H54 (cell line): Measurements from ENCODE around the gene SMAP1.

ENCODE experiments used
- DNase-seq: peaks from one replicate; pipeline ENCODE4 v3.0.0; 2011; ENCODE audit warnings: low spot score, mixed read lengths; ENCODE audit not compliant: insufficient read length
- FAIRE-seq: peaks from 3 replicates; lab custom pipeline; 2011; peaks lifted over from hg19 to GRCh38; lab: Jason Lieb, UNC
- POLR2A ChIP-seq: IDR thresholded peaks from 2 replicates; pipeline ENCODE4 v1.6.1; 2011; ENCODE audit warnings: low read depth, mild to moderate bottlenecking, low read length

SMAP1 gene

DNA sequence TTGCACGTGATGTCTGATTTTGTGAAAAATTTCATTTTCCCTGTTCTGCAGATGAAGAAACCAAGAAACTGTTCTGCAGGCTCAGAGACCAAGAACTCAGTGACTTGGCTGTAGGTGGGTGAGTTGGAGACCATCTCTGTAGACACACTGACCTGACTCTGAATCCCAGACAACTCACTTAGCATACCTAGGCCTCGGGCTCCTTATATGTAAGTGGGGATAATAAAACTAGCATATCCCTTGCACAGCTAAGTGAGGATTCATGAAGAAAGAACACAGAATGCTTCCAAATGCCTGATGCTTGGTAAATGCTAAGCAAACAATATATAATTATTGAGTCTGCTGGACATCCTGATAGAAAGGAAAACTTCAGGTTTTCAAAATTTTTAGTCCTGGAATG lies 218.4 kb downstream of the SMAP1 start:
- no peak for DNase-seq
- no peak for FAIRE-seq
- no peak for TF ChIP-seq POLR2A

DNA sequence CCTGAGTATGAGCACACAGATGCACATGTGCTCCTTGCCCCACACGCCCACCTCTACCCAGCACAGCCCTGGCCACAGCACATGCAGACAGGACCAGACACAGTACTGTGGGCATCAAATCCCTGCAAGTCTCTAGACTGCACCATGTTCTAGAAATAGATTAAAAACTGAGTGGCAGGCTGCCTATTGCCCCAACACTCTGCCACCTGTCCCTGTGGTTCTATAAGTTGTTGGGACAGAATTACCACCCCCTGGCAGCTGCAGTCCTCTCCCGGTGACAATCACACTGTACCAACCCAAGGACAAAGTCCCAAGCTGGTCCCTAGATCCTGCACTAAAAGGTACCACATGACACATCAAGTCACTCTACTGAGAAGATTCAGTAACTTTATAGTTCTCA lies 219.0 kb downstream of the SMAP1 start:
- DNase-seq (no peak), FAIRE-seq (no peak)
- TF ChIP-seq POLR2A: no peak

DNA sequence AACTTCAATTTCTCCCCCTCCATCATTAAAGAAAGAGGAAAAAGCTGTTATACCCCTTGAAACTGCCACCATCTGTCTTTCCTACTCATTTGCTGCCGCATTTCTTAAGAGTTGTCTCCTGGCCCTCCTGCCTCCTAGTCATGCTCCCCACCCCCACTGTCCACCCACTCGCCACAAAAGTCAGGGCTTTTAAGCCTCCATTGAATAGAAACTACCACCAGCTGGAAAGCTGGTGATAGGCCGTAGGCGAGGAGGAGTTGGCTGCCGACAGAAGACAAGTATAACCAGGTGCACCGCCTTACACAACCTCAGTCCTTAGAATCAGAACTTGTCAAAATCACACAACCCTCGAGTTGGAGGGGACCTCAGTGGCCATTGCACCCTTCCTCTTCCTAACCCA lies 221.6 kb downstream of the SMAP1 start:
- no peak for TF ChIP-seq POLR2A
- FAIRE-seq (no peak), DNase-seq (no peak)

DNA sequence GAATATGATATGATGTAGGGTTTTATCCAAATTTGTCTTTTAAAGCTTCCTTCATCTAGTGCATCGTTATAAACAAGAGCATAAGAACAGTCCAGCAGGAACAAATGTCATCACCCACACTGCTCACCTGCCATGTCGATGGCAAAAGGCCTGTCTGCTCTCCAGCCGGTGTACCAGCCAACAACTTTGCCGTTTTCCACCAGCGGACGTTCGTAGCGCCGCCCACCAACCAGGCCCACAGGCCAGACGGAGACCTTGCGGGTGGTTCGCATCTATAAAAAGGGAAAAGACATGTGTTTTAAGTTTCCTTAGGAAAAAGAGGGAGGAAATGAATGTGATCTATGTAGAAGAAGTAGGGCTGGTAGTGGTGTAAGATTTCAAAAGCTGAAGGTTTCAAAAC lies 226.3 kb downstream of the SMAP1 start:
- FAIRE-seq (no peak), DNase-seq (no peak)
- TF ChIP-seq POLR2A: no peak

DNA sequence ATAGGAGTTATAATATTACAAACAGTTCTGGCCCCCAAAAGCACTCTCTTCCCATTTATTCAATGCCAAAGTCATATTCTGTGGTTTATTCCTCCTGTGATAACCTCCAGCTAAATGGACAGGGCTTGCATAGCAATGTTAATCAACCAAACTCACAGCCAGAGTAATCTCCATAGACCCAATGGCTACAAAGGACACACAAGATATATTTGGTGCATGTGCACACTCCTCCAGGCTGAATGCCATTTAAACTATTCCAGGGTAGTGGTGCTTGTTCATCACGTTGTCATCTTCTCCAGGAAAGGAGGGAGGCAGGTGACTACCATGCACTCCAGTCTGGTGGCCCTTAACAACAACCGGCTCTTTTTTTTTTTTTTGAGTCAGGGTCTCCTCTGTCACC lies 232.4 kb downstream of the SMAP1 start:
- no peak for TF ChIP-seq POLR2A
- no peak for FAIRE-seq
- DNase-seq: no peak

DNA sequence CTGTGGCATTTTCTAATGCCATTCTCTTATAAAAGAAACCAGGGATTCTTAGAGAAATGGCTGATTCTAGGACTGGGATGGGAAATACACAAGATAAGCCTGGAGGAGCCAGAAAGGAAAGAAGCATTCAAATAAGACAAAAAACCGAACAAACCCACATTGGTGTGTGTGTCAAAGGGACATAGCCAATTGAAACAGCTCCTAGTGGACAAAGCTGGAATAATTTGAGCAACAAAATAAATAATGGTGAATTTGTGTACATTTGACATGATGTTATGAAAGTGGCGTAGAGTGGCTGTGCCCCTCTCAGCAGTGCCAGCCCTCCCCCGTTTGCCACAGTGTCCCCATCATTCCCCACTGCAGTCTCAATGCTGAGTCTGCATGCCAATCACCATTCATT lies 233.6 kb downstream of the SMAP1 start:
- no peak for TF ChIP-seq POLR2A
- no peak for DNase-seq
- peak; percentile 11 for FAIRE-seq

DNA sequence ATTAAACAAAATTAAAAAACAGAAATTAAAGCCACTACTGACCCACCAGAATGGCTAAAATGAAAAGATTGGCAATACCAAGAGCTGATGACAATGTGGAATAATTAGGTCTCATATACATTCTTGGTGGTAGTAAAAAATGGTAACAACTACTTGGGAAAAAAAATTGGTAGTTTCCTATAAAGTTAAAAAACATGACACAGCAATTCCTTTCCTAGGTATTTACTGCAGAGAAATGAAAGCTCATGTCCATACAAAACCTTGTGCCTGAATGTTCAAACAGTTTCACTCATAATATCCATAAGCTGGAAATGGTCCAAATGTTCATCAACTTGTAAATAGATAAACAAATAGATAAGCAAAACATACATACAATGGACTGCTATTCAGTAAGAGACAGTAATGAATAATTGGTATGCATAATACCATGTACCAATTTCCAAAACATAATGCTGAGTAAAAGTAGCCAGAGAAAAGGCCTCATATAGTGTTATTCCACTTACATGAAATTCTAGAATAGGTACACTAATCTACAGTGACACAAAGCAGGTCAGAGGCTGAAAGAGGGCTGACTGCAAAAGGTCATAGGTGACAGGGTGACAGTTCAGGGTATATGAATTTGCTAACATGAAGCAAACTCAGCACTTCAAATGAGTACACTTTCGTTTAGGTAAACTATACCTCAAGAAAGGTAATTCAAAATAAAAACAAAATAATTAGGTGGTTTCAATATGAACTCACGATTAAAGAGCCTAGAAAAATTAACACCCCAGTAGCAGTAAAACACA lies 236.2 kb downstream of the SMAP1 start:
- no peak for FAIRE-seq
- DNase-seq: no peak
- no peak for TF ChIP-seq POLR2A

DNA sequence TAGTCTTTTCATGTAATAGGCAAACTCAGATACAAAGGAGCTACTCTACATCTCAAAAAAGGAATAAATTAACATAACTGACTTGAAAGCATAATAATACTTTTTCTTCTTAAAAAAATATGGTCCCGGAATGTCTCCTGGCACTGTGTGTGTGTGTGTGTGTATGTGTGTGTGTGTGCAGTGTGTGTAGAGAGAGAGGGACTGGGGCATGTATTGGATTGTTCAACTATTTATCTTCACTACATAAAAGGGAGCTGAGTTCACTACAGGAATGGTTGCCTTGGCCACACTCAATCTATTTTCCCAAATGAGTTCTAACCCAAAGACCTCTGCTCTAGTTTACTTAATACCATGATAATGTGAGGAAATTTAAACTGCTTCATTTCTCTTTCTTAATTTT lies 238.1 kb downstream of the SMAP1 start:
- FAIRE-seq: no peak
- no peak for TF ChIP-seq POLR2A
- no peak for DNase-seq
